ENCODE measurements around the gene ERCC6. TPM values are rescaled to one million over a fixed set of nuclear protein-coding genes. Genes with fewer than 3 reads are reported as not detected.
A peak's percentile ranks its signal among the peaks of the same experiment; 100 is the strongest.

Gene ERCC6
- total and polyA plus RNA-seq, 11 donors = 4.4 to 31.5 (median 20.0) TPM

DNA sequence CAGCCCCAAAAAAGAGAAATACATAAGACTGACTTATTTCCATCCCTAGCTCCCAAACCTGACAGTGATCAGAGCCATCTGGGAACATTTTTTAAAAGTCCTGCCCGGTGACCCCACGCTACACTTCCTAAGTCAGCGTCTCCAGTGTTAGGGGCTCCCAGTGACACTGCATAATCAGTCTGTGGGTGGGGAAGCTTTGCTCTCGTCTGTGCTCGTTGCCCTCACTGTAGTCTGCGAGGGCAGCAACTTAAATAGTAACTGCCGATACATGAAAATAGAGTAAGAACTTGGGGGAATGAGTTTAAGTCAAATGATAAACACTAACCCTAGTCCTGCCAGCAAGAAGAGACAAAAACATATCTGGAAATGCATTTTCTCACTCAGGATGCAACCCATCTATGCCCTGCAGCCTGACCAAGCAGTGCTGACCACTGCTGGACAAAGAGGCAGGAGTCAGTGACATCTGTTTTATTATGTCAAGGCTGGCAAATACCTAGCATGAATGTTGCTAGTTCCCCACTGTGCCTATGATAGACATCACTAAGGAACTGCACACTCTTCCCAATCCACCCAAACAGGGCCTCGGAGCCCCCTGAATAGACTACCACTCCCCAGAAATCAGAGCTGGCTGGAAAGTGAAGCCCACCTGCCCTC is 18.7 kb downstream of the ERCC6 start:
- H3K36me3 ChIP-seq = peaks cover 0 to 76% (median 56%) of the 10 kb centered on the region in 9 donors

GRCh38 chr10:49519717-49520116 is 19.2 kb downstream of the ERCC6 start:
- no peak overlapping the region for H3K27ac ChIP-seq
- WGBS, 4 donors = 52 to 78% (median 56%) methylated on average over 1 to 2 of the region's 2 CpGs
- peaks cover 0 to 76% (median 51%) of the 10 kb centered on the region in 9 donors for H3K36me3 ChIP-seq
- ATAC-seq (peak in 3 of 4 donors; percentile 32 to 48 (median 41)), DNase-seq (no peak)
- TF ChIP-seq POLR2A (IDR thresholded peaks at IDR 0.05) = no peak
- TF ChIP-seq, protein P1, sequence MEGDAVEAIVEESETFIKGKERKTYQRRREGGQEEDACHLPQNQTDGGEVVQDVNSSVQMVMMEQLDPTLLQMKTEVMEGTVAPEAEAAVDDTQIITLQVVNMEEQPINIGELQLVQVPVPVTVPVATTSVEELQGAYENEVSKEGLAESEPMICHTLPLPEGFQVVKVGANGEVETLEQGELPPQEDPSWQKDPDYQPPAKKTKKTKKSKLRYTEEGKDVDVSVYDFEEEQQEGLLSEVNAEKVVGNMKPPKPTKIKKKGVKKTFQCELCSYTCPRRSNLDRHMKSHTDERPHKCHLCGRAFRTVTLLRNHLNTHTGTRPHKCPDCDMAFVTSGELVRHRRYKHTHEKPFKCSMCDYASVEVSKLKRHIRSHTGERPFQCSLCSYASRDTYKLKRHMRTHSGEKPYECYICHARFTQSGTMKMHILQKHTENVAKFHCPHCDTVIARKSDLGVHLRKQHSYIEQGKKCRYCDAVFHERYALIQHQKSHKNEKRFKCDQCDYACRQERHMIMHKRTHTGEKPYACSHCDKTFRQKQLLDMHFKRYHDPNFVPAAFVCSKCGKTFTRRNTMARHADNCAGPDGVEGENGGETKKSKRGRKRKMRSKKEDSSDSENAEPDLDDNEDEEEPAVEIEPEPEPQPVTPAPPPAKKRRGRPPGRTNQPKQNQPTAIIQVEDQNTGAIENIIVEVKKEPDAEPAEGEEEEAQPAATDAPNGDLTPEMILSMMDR (IDR thresholded peaks at IDR 0.05) = no peak
- H3K4me3 ChIP-seq = no peak overlapping the region
- H3K4me1 ChIP-seq = peaks cover 0 to 36% (median 7%) of the 10 kb centered on the region in 12 donors
- intact Hi-C loops (cut with DNase I) = loop anchor here (2.0 to 10.0 kb wide), 10 partner anchors 112 to 1155 kb away; no protein-coding TSS in a partner anchor
- H3K27me3 ChIP-seq = no peaks in the 10 kb centered on the region
- H3K9me3 ChIP-seq = no peaks in the 10 kb centered on the region

More for the DNA sequence above, 18.7 kb downstream of the ERCC6 start:
- Histone ChIP-seq H3K27me3 (no peaks in the 10 kb centered on the region), H3K27ac (no peak overlapping the region), H3K9me3 (no peaks in the 10 kb centered on the region), H3K4me3 (no peak overlapping the region), H3K4me1 (peaks cover 0 to 39% (median 8%) of the 10 kb centered on the region in 12 donors)
- WGBS, 4 donors = 66 to 77% (median 70%) methylated on average over 7 to 8 of the region's 8 CpGs
- TF ChIP-seq, protein P1 (IDR thresholded peaks at IDR 0.05) = no peak
- TF ChIP-seq POLR2A (IDR thresholded peaks at IDR 0.05) = no peak
- ATAC-seq (peak in 1 of 4 donors; percentile 15), DNase-seq (no peak)
- intact Hi-C loops (cut with DNase I) = no loop called here

DNA sequence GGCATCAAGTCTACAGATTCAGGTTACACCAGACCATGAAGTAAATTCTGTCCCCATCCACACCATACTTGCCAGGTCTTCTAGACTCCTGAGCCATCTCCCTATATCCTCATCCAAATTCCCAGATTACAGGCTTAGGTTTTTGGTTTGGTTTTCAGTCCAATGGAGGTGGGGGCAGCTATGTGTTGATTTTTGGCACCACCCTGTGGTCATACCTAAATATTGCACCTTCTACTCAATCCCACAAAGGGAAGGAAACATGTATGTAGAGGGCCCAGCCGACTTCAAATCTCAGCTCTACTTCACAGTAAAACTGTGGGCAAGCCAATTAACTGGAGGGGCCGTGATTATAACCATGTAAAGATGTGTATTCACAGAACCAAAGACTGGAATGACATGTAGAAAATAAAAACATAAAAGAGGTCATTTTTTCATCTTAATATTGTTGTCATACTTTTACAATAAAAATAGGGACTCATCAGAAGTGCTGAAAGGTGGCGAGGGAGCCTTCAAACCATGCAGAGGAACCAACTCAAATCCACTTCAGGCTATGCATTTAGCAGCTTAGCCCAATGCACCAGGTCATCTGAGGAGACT is 19.8 kb downstream of the ERCC6 start:
- intact Hi-C loops (cut with DNase I) = loop anchor here (2.0 to 10.0 kb wide), 10 partner anchors 112 to 1154 kb away; no protein-coding TSS in a partner anchor
- DNase-seq (peak in 1 of 5 donors; percentile 13), ATAC-seq (peak; percentile 52 to 73 (median 62))
- peaks cover 0 to 33% (median 7%) of the 10 kb centered on the region in 12 donors for H3K4me1 ChIP-seq
- no peak overlapping the region for H3K4me3 ChIP-seq
- H3K27me3 ChIP-seq = no peaks in the 10 kb centered on the region
- peaks cover 0 to 72% (median 45%) of the 10 kb centered on the region in 9 donors for H3K36me3 ChIP-seq
- H3K27ac ChIP-seq = no peak overlapping the region
- no peaks in the 10 kb centered on the region for H3K9me3 ChIP-seq
- TF ChIP-seq, protein P1 (IDR thresholded peaks at IDR 0.05) = peak; percentile 55 to 74 (median 66)
- no peak for TF ChIP-seq POLR2A (IDR thresholded peaks at IDR 0.05)
- WGBS, 4 donors = 52 to 63% (median 56%) methylated on average over 3 of the region's 3 CpGs

GRCh38 chr10:49518566-49518965 is 20.4 kb downstream of the ERCC6 start:
- 83 to 91% (median 87%) methylated on average over 2 of the region's 2 CpGs for WGBS, 4 donors
- TF ChIP-seq, protein P1 (IDR thresholded peaks at IDR 0.05) = no peak
- no peak for TF ChIP-seq POLR2A (IDR thresholded peaks at IDR 0.05)
- Histone ChIP-seq H3K9me3 (no peaks in the 10 kb centered on the region), H3K36me3 (peaks cover 0 to 70% (median 40%) of the 10 kb centered on the region in 9 donors), H3K4me1 (peaks cover 0 to 33% (median 7%) of the 10 kb centered on the region in 12 donors), H3K27ac (no peak overlapping the region), H3K4me3 (no peak overlapping the region), H3K27me3 (no peaks in the 10 kb centered on the region)
- intact Hi-C loops (cut with DNase I) = loop anchor here (2.0 to 10.0 kb wide), 10 partner anchors 111 to 1154 kb away; no protein-coding TSS in a partner anchor
- no peak for DNase-seq
- ATAC-seq = peak in 2 of 4 donors; percentile 7 to 14

Data from heart left ventricle (tissue), 16 donors.